ENCODE results near the gene SPINT1. TPM values are rescaled to one million over a fixed set of nuclear protein-coding genes. Genes with fewer than 3 reads are reported as not detected.
A peak's percentile ranks its signal among the peaks of the same experiment; 100 is the strongest.

The SPINT1 gene, protein sequence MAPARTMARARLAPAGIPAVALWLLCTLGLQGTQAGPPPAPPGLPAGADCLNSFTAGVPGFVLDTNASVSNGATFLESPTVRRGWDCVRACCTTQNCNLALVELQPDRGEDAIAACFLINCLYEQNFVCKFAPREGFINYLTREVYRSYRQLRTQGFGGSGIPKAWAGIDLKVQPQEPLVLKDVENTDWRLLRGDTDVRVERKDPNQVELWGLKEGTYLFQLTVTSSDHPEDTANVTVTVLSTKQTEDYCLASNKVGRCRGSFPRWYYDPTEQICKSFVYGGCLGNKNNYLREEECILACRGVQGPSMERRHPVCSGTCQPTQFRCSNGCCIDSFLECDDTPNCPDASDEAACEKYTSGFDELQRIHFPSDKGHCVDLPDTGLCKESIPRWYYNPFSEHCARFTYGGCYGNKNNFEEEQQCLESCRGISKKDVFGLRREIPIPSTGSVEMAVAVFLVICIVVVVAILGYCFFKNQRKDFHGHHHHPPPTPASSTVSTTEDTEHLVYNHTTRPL
- total RNA-seq: 145 and 191 TPM in 2 replicates

DNA sequence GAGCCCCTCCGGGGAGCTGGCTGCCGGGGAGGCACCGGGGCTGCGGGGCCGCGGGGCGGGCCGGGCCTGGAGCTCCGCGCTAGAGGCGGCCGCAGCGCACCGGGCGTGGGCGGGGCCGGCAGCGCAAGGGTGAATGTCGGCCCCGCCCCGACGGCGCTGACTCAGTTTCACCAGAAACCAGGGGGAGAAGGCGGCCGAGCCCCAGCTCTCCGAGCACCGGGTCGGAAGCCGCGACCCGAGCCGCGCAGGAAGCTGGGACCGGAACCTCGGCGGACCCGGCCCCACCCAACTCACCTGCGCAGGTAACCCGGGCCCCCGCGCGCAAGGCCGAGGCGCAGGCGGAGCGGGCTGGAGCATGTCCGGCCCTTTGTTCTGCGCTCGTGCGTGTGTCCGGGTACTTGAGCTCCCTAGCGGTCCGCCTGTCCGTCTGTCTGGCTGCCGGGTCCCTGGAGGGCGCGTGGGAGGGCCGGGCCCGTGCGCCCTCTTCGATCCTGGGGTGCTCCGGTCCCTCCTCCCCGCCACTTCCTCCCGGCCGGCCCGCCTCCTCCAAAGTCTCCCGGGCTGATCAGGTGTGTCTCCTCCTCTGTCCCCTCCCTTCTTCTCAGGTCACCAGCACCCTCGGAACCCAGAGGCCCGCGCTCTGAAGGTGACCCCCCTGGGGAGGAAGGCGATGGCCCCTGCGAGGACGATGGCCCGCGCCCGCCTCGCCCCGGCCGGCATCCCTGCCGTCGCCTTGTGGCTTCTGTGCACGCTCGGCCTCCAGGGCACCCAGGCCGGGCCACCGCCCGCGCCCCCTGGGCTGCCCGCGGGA lies at the start of gene SPINT1:
Gene SPINT1 (plus strand): TSS at position 164 of the 811 bp plus-strand sequence. CDS start 507 bp downstream, at position 671.
- peaks cover 6% of the 10 kb centered on the region for H3K36me3 ChIP-seq (ENCODE audit: control insufficient read depth, insufficient read depth, low read length)
- peak; percentile 62 for DNase-seq (ENCODE audit: low read depth)
- peak within 1 kb of the TSS; percentile 91 for H3K4me3 ChIP-seq (ENCODE audit: low read depth, low read length)
- FAIRE-seq: no peak
- H3K27me3 ChIP-seq (ENCODE audit: control insufficient read depth, insufficient read depth, low read length): no peaks in the 10 kb centered on the region
- TF ChIP-seq, protein P1, sequence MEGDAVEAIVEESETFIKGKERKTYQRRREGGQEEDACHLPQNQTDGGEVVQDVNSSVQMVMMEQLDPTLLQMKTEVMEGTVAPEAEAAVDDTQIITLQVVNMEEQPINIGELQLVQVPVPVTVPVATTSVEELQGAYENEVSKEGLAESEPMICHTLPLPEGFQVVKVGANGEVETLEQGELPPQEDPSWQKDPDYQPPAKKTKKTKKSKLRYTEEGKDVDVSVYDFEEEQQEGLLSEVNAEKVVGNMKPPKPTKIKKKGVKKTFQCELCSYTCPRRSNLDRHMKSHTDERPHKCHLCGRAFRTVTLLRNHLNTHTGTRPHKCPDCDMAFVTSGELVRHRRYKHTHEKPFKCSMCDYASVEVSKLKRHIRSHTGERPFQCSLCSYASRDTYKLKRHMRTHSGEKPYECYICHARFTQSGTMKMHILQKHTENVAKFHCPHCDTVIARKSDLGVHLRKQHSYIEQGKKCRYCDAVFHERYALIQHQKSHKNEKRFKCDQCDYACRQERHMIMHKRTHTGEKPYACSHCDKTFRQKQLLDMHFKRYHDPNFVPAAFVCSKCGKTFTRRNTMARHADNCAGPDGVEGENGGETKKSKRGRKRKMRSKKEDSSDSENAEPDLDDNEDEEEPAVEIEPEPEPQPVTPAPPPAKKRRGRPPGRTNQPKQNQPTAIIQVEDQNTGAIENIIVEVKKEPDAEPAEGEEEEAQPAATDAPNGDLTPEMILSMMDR (IDR thresholded peaks at IDR 0.05; ENCODE audit: insufficient read depth, low read length, severe bottlenecking): no peak

DNA sequence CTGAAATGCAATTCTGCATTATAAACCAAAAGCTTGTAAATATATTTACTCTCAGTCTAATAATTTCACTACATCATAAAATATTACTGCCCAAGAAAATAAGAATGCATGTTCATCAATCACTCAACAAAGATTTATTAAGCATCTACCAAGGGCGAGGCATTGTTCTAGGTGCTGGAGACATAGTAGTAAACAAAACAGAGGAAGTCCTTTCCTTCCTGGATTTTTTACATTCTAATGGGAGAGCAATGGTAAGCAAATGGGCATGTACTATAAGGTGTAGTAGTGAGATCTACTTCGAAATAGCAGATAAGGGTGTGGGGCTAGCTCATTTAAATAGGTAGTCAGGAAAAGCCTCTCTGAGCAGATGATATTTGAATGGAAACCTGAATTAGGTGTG lies 47.8 kb upstream of the SPINT1 start:
- FAIRE-seq: no peak
- H3K4me3 ChIP-seq (ENCODE audit: low read depth, low read length): no peak overlapping the region
- DNase-seq (ENCODE audit: low read depth): no peak
- no peaks in the 10 kb centered on the region for H3K36me3 ChIP-seq (ENCODE audit: control insufficient read depth, insufficient read depth, low read length)
- TF ChIP-seq, protein P1 (IDR thresholded peaks at IDR 0.05; ENCODE audit: insufficient read depth, low read length, severe bottlenecking): no peak
- no peaks in the 10 kb centered on the region for H3K27me3 ChIP-seq (ENCODE audit: control insufficient read depth, insufficient read depth, low read length)

DNA sequence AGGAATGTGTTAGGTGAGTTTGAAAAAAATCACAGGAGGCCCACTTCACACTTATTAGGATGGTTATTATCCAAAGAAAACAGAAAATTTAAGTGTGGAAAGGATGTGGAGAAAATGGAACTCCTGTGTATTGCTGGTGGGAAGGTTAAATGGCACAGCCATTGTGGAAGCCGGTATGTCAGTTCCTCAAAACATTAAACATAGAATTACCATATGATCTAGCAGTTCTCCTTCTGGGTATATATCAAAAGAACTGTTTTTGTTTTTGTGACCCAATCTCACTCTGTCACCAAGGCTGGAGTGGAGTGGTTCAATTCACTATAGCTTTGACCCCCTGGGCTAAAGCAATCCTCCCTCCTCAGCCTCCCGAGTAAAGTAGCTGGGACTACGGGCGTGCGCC lies 47.3 kb upstream of the SPINT1 start:
- H3K27me3 ChIP-seq (ENCODE audit: control insufficient read depth, insufficient read depth, low read length): no peaks in the 10 kb centered on the region
- no peak for DNase-seq (ENCODE audit: low read depth)
- FAIRE-seq: no peak
- H3K4me3 ChIP-seq (ENCODE audit: low read depth, low read length): no peak overlapping the region
- TF ChIP-seq, protein P1 (IDR thresholded peaks at IDR 0.05; ENCODE audit: insufficient read depth, low read length, severe bottlenecking): no peak
- H3K36me3 ChIP-seq (ENCODE audit: control insufficient read depth, insufficient read depth, low read length): no peaks in the 10 kb centered on the region

DNA sequence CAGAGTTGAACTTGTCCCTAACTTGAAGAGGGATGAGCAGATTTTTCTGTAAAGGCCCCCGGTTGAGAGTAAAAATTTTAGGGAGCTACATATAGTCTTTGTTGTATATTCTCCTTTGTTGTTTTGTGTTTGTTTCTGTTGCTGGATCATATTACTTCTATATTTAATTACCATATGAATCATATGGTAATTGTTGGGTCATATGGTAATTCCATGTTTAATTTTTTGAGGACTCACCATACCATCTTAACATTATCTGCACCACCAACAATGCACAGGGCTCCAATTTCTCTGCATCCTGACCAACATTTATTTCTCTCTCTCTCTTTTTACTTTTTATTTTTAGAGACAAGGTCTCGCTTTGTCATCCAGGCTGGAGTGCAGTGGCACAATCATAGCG lies 44.3 kb upstream of the SPINT1 start:
- no peak overlapping the region for H3K4me3 ChIP-seq (ENCODE audit: low read depth, low read length)
- FAIRE-seq (no peak), DNase-seq (ENCODE audit: low read depth) (no peak)
- no peaks in the 10 kb centered on the region for H3K27me3 ChIP-seq (ENCODE audit: control insufficient read depth, insufficient read depth, low read length)
- H3K36me3 ChIP-seq (ENCODE audit: control insufficient read depth, insufficient read depth, low read length): peaks cover 1% of the 10 kb centered on the region
- TF ChIP-seq, protein P1 (IDR thresholded peaks at IDR 0.05; ENCODE audit: insufficient read depth, low read length, severe bottlenecking): no peak

DNA sequence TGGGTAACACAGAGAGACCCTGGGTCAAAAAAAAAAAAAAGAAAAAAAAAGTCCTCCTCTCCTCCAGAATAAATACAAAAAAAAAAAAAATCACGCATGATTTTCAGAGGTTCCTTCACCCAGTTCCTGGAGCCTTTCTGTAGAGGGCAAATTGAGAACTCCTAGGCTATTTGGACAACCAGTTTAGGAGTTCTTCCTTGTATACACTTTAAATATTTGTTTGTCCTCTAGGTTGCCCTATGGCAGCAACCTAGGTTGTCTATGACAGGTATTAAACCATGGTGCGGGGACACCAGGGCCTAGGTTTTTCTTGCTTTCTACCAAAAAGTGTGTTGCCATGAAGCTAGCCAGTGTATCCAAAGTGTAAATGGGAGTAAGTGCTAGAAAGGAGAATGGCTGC lies 40.8 kb upstream of the SPINT1 start:
- H3K4me3 ChIP-seq (ENCODE audit: low read depth, low read length): no peak overlapping the region
- FAIRE-seq (no peak), DNase-seq (ENCODE audit: low read depth) (no peak)
- H3K27me3 ChIP-seq (ENCODE audit: control insufficient read depth, insufficient read depth, low read length): no peaks in the 10 kb centered on the region
- H3K36me3 ChIP-seq (ENCODE audit: control insufficient read depth, insufficient read depth, low read length): peaks cover 1% of the 10 kb centered on the region
- TF ChIP-seq, protein P1 (IDR thresholded peaks at IDR 0.05; ENCODE audit: insufficient read depth, low read length, severe bottlenecking): no peak
